Activated CD4-positive, alpha-beta T cell treated with anti-CD3 and anti-CD28 coated beads for 1 hour (primary cell): Measurements from ENCODE around the gene NBPF3.

Experiments
- DNase-seq: peaks from one replicate; pipeline ENCODE4 v3.0.0-alpha.2; 2020

The NBPF3 gene

GRCh38 chr1:21521717-21522060 lies 81.8 kb downstream of the NBPF3 start:
- DNase-seq, result no peak

GRCh38 chr1:21522525-21523038 lies 82.6 kb downstream of the NBPF3 start:
- DNase-seq, result no peak

GRCh38 chr1:21523297-21523813 lies 83.4 kb downstream of the NBPF3 start:
- no peak for DNase-seq

- no peak for DNase-seq
Measured at GRCh38 chr1:21524220-21524619, 84.3 kb downstream of the NBPF3 start.

GRCh38 chr1:21524686-21525339 lies 84.9 kb downstream of the NBPF3 start:
- no peak for DNase-seq

GRCh38 chr1:21525340-21525717 lies 85.4 kb downstream of the NBPF3 start:
- DNase-seq, result no peak

- DNase-seq, result no peak
Measured at GRCh38 chr1:21526441-21526840, 86.5 kb downstream of the NBPF3 start.

- DNase-seq, result no peak
Measured at GRCh38 chr1:21530368-21531016, 90.6 kb downstream of the NBPF3 start.

- DNase-seq, result no peak
Measured at GRCh38 chr1:21531241-21531640, 91.3 kb downstream of the NBPF3 start.

- no peak for DNase-seq
Measured at GRCh38 chr1:21532496-21532895, 92.6 kb downstream of the NBPF3 start.

GRCh38 chr1:21532992-21533534 lies 93.1 kb downstream of the NBPF3 start:
- DNase-seq, result no peak

- DNase-seq, result no peak
Measured at GRCh38 chr1:21534146-21534545, 94.2 kb downstream of the NBPF3 start.
